ENCODE measurements around the gene ADGRE1. TPM values are rescaled to one million over a fixed set of nuclear protein-coding genes. Genes with fewer than 3 reads are reported as not detected.

ADGRE1 gene
- total RNA-seq, 1 experiment from 2014 or later = 11.5 TPM

DNA sequence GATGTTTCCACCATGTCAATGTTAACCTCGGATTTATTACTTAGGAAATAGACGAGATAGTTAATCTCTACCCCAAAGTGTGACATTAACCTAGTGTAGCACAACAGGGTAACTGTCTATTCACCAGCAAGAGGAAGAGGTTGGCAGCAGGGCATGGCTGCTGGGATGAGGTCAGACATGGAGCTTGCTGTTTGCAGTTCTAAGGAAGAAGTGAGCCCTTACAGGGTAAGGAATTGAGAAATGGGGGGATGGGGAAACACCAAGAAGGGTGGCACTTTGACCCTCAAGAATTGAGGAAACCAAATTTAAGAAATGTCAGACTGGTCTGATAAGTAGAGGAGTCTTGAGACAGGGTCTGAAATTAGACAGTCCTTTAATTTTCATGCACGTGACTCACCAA, 71.4 kb downstream of the ADGRE1 start:
- DNase-seq (ENCODE audit: low read depth) = no peak

DNA sequence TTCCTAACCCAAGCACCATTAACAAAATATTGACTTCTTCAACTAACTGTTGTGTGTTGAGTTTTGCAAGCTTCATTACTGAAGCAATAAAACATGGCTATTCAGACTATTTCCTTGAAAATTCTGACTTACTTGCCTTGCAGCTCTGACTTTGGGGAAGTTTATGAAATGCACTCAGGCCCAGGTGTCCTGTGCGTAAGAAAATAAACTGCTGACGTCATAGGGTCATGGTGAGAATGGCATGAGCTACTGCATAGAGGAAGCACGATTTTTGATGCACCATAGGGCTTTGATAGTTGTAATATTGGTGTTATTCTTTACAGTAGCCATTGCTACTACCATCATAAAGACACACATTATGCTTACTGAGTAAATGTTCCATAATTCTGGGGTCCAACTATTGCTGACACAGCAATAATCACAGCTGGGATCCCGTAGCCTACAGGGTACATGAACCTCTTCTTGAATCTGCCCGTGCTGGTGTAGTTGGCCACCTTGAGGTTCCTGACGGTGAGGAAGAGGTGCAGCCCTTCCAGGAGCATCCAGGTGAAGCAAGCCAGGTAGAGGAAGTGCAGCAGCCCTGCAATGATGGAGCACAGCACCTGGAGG, 76.0 kb downstream of the ADGRE1 start:
- DNase-seq (ENCODE audit: low read depth) = no peak

GRCh38 chr19:6963937-6964336, 76.6 kb downstream of the ADGRE1 start:
- DNase-seq (ENCODE audit: low read depth) = no peak

DNA sequence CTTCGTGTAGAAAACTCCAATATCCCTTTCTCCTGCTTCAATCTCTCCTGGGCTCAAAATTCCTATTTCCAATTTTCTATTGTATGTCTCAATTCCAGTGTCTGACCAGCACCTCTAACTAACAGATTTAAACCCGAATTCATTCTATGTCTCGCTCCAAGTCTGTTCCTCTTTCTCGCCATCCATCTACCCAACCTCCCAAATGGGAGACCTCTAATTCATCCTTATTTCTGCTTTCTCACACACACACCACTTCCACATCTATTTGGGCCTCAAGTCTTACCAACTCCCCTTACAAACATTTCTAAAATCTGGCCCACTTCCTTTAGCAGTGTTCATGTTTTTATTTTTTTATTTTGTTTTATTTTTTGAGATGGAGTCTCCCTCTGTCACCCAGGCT, 80.6 kb downstream of the ADGRE1 start:
- DNase-seq (ENCODE audit: low read depth) = no peak

DNA sequence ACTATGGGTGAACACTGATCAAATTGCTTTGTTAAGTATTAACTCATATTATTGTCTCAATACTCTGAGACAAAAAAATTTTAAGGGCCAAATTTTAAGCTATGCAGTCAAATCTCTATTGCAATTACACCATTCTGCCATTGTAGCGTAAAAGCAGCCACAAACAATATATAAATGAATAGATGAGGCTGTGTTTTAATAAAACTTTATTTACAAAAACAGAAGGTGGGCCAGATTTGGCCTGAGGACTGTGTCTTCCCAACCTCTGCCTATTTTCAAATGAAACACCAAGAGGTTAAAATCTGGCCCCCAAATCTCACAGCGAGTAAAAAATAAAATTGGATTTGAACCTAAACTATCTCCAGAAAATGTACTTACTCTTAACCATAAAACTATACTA, 82.1 kb downstream of the ADGRE1 start:
- DNase-seq (ENCODE audit: low read depth) = no peak

DNA sequence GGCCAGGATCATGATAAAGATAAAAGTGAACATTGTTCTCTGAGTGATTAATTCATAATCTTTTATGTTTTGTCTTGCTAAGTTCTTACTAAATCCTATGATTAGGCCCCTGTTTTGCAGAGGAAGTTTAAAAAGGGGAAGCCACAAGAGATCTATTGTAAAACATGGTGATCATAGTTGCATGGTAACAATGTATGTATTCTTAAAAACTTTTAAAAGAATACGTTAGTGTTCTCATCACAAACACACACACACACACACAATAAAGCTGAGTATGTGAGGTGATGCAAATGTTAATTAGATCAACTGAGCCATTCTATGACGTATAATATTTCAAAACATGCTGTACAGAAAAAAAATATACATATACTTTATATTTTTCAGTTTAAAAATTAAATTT, 82.6 kb downstream of the ADGRE1 start:
- DNase-seq (ENCODE audit: low read depth) = no peak

DNA sequence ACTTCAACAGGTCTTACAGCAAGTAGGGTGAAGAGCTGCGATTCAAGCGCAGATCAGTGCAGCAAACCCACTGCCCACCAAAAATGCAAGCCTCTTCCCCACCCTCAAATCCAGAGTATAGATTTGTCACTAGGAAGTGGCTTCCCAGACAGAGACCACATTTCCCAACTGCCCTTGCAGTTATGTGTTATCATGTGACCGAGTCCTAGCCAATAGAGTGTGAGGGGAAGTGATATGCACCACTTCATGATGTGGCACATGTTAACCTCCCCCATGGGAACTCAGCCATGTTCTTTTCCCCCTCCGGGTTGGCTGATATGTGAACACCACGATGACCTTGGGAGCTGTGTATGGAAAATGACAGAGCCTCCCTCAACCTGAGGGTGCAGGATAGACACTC, 83.1 kb downstream of the ADGRE1 start:
- DNase-seq (ENCODE audit: low read depth) = peak; percentile 52

DNA sequence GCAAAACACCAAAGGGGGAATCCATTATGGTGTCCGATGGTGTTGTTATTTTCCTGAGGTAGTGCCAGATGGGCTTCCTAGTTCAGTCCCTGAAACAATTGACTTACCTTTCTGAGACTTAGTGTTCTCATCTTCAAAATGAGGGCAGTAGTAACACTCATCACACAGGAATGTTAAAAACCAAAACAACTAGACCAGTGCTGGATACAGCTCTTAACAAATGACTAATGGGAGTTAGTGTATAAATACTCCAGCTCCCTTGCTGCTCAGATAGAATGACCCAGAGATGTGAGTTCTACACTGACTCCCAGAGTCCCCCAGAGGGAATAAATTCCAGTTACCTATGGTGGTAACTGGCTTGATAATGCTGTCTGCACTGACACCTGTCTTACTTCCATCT, 84.0 kb downstream of the ADGRE1 start:
- DNase-seq (ENCODE audit: low read depth) = peak; percentile 70

- no peak for DNase-seq (ENCODE audit: low read depth)
These were observed 88.8 kb downstream of the ADGRE1 start for GRCh38 chr19:6976197-6976596.

GRCh38 chr19:6979399-6979798, 92.0 kb downstream of the ADGRE1 start:
- no peak for DNase-seq (ENCODE audit: low read depth)

DNA sequence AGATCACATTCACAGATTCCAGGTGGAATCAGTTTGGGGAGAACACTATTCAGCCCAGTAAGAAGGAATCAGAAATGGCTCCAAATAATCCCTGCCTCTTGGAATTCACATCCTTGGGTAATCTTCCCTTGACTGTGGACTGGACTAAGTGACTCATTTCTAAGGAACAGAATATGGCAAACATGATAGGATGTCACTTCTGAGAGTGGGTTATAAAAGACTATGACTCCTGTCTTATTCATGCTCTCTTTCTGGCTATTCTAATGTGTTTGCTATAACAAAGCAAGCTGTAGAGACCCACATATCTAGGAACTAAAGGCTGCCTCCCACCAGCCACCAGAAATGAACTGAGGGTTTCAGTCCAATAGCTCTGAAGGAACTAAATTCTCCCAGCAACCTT, 96.1 kb downstream of the ADGRE1 start:
- DNase-seq (ENCODE audit: low read depth) = no peak

DNA sequence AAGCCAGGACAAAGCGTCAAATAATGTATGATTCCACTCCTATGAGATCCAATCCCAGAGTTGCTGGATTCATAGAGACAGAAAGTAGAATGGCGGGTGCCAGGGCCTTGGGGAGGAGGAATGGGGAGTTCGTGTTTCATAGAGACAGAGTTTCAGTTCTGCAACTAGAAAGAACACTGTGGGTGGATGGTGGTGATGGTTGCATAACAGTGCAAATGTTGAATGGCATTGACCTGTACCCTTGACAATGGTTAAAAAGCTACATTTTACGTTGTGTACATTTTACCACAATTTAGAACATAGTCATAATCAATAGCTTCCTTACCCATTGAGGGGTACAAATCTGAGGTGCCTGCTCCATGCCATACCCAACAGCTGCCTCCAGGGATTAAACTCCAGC, 100.5 kb downstream of the ADGRE1 start:
- DNase-seq (ENCODE audit: low read depth) = no peak

GRCh38 chr19:6988257-6988656, 100.9 kb downstream of the ADGRE1 start:
- DNase-seq (ENCODE audit: low read depth) = no peak

Other genes starting within 250 kb of the ADGRE1 start
- 0.33 TPM in 1 of 2 replicates, not detected in the other for gene TNFSF14, start 217.4 kb upstream of the ADGRE1 start, total RNA-seq (2014; rRNA removed; shearing (Covaris generic))
- 7.9 and 10.2 TPM in 2 replicates for gene C3, start 166.9 kb upstream of the ADGRE1 start, total RNA-seq (2014; rRNA removed; shearing (Covaris generic))
- gene GPR108, start 150.0 kb upstream of the ADGRE1 start, total RNA-seq (2014; rRNA removed; shearing (Covaris generic)) = 26.3 and 35.7 TPM in 2 replicates
- gene TRIP10, start 147.9 kb upstream of the ADGRE1 start, total RNA-seq (2014; rRNA removed; shearing (Covaris generic)) = 39.6 and 53.9 TPM in 2 replicates
- 1.3 and 1.8 TPM in 2 replicates for gene SH2D3A, start 120.1 kb upstream of the ADGRE1 start, total RNA-seq (2014; rRNA removed; shearing (Covaris generic))
- gene VAV1, start 114.9 kb upstream of the ADGRE1 start, total RNA-seq (2014; rRNA removed; shearing (Covaris generic)) = 0.40 and 1.7 TPM in 2 replicates
- not detected in 2 replicates for gene MBD3L2B, start 133.9 kb downstream of the ADGRE1 start, total RNA-seq (2014; rRNA removed; shearing (Covaris generic))
- not detected in 2 replicates for gene MBD3L5, start 143.0 kb downstream of the ADGRE1 start, total RNA-seq (2014; rRNA removed; shearing (Covaris generic))
- not detected in 2 replicates for gene MBD3L4, start 152.6 kb downstream of the ADGRE1 start, total RNA-seq (2014; rRNA removed; shearing (Covaris generic))
- gene MBD3L2, start 161.7 kb downstream of the ADGRE1 start, total RNA-seq (2014; rRNA removed; shearing (Covaris generic)) = not detected in 2 replicates
- gene MBD3L3, start 171.1 kb downstream of the ADGRE1 start, total RNA-seq (2014; rRNA removed; shearing (Covaris generic)) = not detected in 2 replicates
- gene ZNF557, start 182.1 kb downstream of the ADGRE1 start, total RNA-seq (2014; rRNA removed; shearing (Covaris generic)) = 8.8 and 9.2 TPM in 2 replicates